ENCODE measurements around the gene DNAJC27. TPM values are rescaled to one million over a fixed set of nuclear protein-coding genes. Genes with fewer than 3 reads are reported as not detected.

The DNAJC27 gene
- total and polyA plus RNA-seq, 2 donors (not counting 1 experiment from before 2014, with no cell fraction given): 6.0 to 16.6 TPM

- ATAC-seq (ENCODE audit: low read depth) (no peak), DNase-seq (no peak)
- no peaks in the 10 kb centered on the region for H3K9me3 ChIP-seq (ENCODE audit: control extremely low read depth in 1 of 3, control insufficient read depth in 2 of 3, insufficient read depth in 1 of 3, low read length in 2 of 3)
- no peak overlapping the region for H3K9ac ChIP-seq (ENCODE audit: low read length)
- H3K27ac ChIP-seq (ENCODE audit: low read length in 2 of 2): no peak overlapping the region
- peaks cover 0 to 2% (median 0%) of the 10 kb centered on the region in 4 experiments for H3K27me3 ChIP-seq (replicated peaks in 1 of 4; ENCODE audit: control extremely low read depth in 1 of 4, control insufficient read depth in 3 of 4, insufficient read depth in 4 of 4, low read length in 3 of 4)
- WGBS (ENCODE audit: insufficient coverage): 87% methylated on average over 7 of the region's 7 CpGs
- H3K4me3 ChIP-seq (ENCODE audit: control extremely low read depth in 1 of 5, extremely low read depth in 1 of 5, insufficient read depth in 1 of 5, low read depth in 2 of 5, low read length in 4 of 5): no peak overlapping the region
- H3K36me3 ChIP-seq (replicated peaks in 1 of 2; ENCODE audit: control extremely low read depth in 1 of 2, control insufficient read depth in 1 of 2, extremely low read depth in 1 of 2, insufficient read depth in 2 of 2, low read length in 1 of 2): no peaks in the 10 kb centered on the region
- H3K4me3 Mint-ChIP-seq: no peak overlapping the region
- intact Hi-C loops (cut with micrococcal nuclease): no loop called here
- H3K4me1 Mint-ChIP-seq: no peaks in the 10 kb centered on the region
- CTCF ChIA-PET: no interaction called here
- H3K27me3 Mint-ChIP-seq: peaks cover 24% of the 10 kb centered on the region
- POLR2A ChIA-PET: no interaction called here
- H3K4me1 ChIP-seq (ENCODE audit: control insufficient read depth in 2 of 2, insufficient read depth in 2 of 2, low read length in 2 of 2): no peaks in the 10 kb centered on the region
- no peaks in the 10 kb centered on the region for H3K79me2 ChIP-seq (ENCODE audit: control insufficient read depth, insufficient read depth, low read length)
- no peaks in the 10 kb centered on the region for H3K9me3 Mint-ChIP-seq (ENCODE audit: insufficient read depth)
- no peak for TF ChIP-seq CTCF (IDR thresholded peaks at IDR 0.05)
- TF ChIP-seq EZH2 (IDR thresholded peaks at IDR 0.05; ENCODE audit: borderline replicate concordance, insufficient read depth, low read depth, low read length, poor library complexity, severe bottlenecking): no peak
- no peaks in the 10 kb centered on the region for H4K20me1 ChIP-seq (ENCODE audit: control insufficient read depth, insufficient read depth, low read length, poor library complexity, severe bottlenecking)
- no peak overlapping the region for H3K4me2 ChIP-seq (replicated peaks; ENCODE audit: low read depth, low read length, poor library complexity, severe bottlenecking)
- H2AFZ ChIP-seq (ENCODE audit: insufficient read depth, low read depth, low read length, poor library complexity, severe bottlenecking): no peak overlapping the region
- no peak overlapping the region for H3K27ac Mint-ChIP-seq
Measured at GRCh38 chr2:25001325-25001637, 29.5 kb upstream of the DNAJC27 start.

- no peaks in the 10 kb centered on the region for H3K79me2 ChIP-seq (ENCODE audit: control insufficient read depth, insufficient read depth, low read length)
- no peaks in the 10 kb centered on the region for H4K20me1 ChIP-seq (ENCODE audit: control insufficient read depth, insufficient read depth, low read length, poor library complexity, severe bottlenecking)
- H3K9me3 ChIP-seq (ENCODE audit: control extremely low read depth in 1 of 3, control insufficient read depth in 2 of 3, insufficient read depth in 1 of 3, low read length in 2 of 3): no peaks in the 10 kb centered on the region
- H3K27me3 Mint-ChIP-seq: peaks cover 20% of the 10 kb centered on the region
- H3K27ac Mint-ChIP-seq: no peak overlapping the region
- 88% methylated on average over 5 of the region's 6 CpGs for WGBS (ENCODE audit: insufficient coverage)
- ChIA-PET CTCF (no interaction called here), POLR2A (no interaction called here)
- no peak overlapping the region for H3K27ac ChIP-seq (ENCODE audit: low read length in 2 of 2)
- H3K4me1 ChIP-seq (ENCODE audit: control insufficient read depth in 2 of 2, insufficient read depth in 2 of 2, low read length in 2 of 2): no peaks in the 10 kb centered on the region
- H3K9me3 Mint-ChIP-seq (ENCODE audit: insufficient read depth): no peaks in the 10 kb centered on the region
- no peak for DNase-seq
- no peaks in the 10 kb centered on the region for H3K4me1 Mint-ChIP-seq
- H3K27me3 ChIP-seq (replicated peaks in 1 of 4; ENCODE audit: control extremely low read depth in 1 of 4, control insufficient read depth in 3 of 4, insufficient read depth in 4 of 4, low read length in 3 of 4): peaks cover 0 to 2% (median 0%) of the 10 kb centered on the region in 4 experiments
- no peak overlapping the region for H3K4me3 ChIP-seq (ENCODE audit: control extremely low read depth in 1 of 5, extremely low read depth in 1 of 5, insufficient read depth in 1 of 5, low read depth in 2 of 5, low read length in 4 of 5)
- no peak for ATAC-seq (ENCODE audit: low read depth)
- no peak overlapping the region for H2AFZ ChIP-seq (ENCODE audit: insufficient read depth, low read depth, low read length, poor library complexity, severe bottlenecking)
- TF ChIP-seq CTCF (IDR thresholded peaks at IDR 0.05): no peak
- TF ChIP-seq EZH2 (IDR thresholded peaks at IDR 0.05; ENCODE audit: borderline replicate concordance, insufficient read depth, low read depth, low read length, poor library complexity, severe bottlenecking): no peak
- intact Hi-C loops (cut with micrococcal nuclease): no loop called here
- H3K4me2 ChIP-seq (replicated peaks; ENCODE audit: low read depth, low read length, poor library complexity, severe bottlenecking): no peak overlapping the region
- no peak overlapping the region for H3K4me3 Mint-ChIP-seq
- H3K36me3 ChIP-seq (replicated peaks in 1 of 2; ENCODE audit: control extremely low read depth in 1 of 2, control insufficient read depth in 1 of 2, extremely low read depth in 1 of 2, insufficient read depth in 2 of 2, low read length in 1 of 2): no peaks in the 10 kb centered on the region
- no peak overlapping the region for H3K9ac ChIP-seq (ENCODE audit: low read length)
Measured at GRCh38 chr2:25000503-25001324, 29.0 kb upstream of the DNAJC27 start.

Measured in B cell (primary cell).